Measurements from ENCODE around the gene FKBP5. TPM values are rescaled to one million over a fixed set of nuclear protein-coding genes. Genes with fewer than 3 reads are reported as not detected.

Gene FKBP5
- total and polyA plus RNA-seq, 10 of the 15 experiments (the other 5 are each of a cell fraction or from before 2014, with no cell fraction given): 29.0 to 123 (median 62.3) TPM

GRCh38 chr6:35633579-35634089 is 55.1 kb downstream of the FKBP5 start:
- no peak overlapping the region for H2AFZ ChIP-seq (ENCODE audit: control insufficient read depth, low read depth, low read length)
- WGBS (ENCODE audit: insufficient coverage, insufficient replicate concordance, low lambda C conversion rate, missing lambda C conversion rate): 97% methylated on average over 4 of the region's 4 CpGs

More at GRCh38 chr6:35633579-35634089, 55.1 kb downstream of the FKBP5 start:
- CTCF ChIA-PET: interaction anchor here (1.9 kb wide), 1 partner anchor 13 kb away, joined by 8 read pairs; no protein-coding TSS in a partner anchor
- Histone ChIP-seq H3K9me3 (replicated peaks; ENCODE audit: control insufficient read depth, insufficient read depth, low read length) (no peaks in the 10 kb centered on the region), H4K20me1 (ENCODE audit: control insufficient read depth, insufficient read depth) (no peaks in the 10 kb centered on the region), H3K9ac (ENCODE audit: control insufficient read depth, insufficient read depth, low read length) (no peak overlapping the region), H3K27me3 (replicated peaks in 1 of 2; ENCODE audit: control insufficient read depth in 2 of 2, insufficient read depth in 2 of 2, low read length in 1 of 2) (no peaks in the 10 kb centered on the region), H3K36me3 (ENCODE audit: control insufficient read depth in 2 of 2, insufficient read depth in 2 of 2, low read length in 1 of 2) (peaks cover 2 to 4% of the 10 kb centered on the region in 2 experiments; a peak in 3 of 4 replicates), H3K4me2 (ENCODE audit: control insufficient read depth, insufficient read depth) (no peak overlapping the region), H3K79me2 (ENCODE audit: control insufficient read depth, insufficient read depth, low read length) (no peaks in the 10 kb centered on the region), H3K4me3 (no peak overlapping the region), H3K4me1 (ENCODE audit: control insufficient read depth, insufficient read depth, low read length) (no peaks in the 10 kb centered on the region), H3K27ac (ENCODE audit: control insufficient read depth, insufficient read depth) (no peak overlapping the region)
- TF ChIP-seq EP300 (IDR thresholded peaks at IDR 0.05; ENCODE audit: borderline replicate concordance in 1 of 2, control insufficient read depth in 1 of 2, low read depth in 2 of 2, low read length in 2 of 2) (no peak), ZBTB4 (CRISPR knock-in tag; IDR thresholded peaks at IDR 0.05) (no peak), POLR2AphosphoS5 (IDR thresholded peaks at IDR 0.05; ENCODE audit: low read length) (no peak), NBN (IDR thresholded peaks at IDR 0.05) (no peak), ZNF274 (IDR thresholded peaks at IDR 0.05; ENCODE audit: insufficient read depth, insufficient read length) (no peak), HSF1 (IDR thresholded peaks at IDR 0.05; ENCODE audit: low read depth, low read length) (no peak), SRF (IDR thresholded peaks at IDR 0.05; ENCODE audit: low read depth in 2 of 2, low read length in 2 of 2) (no peak), YBX1 (IDR thresholded peaks at IDR 0.05) (no peak), KAT2A (conservative IDR thresholded peaks at IDR 0.05; ENCODE audit: control insufficient read depth, low read depth, low read length) (no peak), TCF3 (IDR thresholded peaks at IDR 0.05; ENCODE audit: borderline replicate concordance, insufficient read depth, low read depth, low read length) (no peak), RAD21 (IDR thresholded peaks at IDR 0.05; ENCODE audit: insufficient read depth, low read depth, low read length) (no peak), YY1 (IDR thresholded peaks at IDR 0.05; ENCODE audit: low read depth, low read length) (no peak), GABPA (IDR thresholded peaks at IDR 0.05; ENCODE audit: low read depth) (no peak), RUNX3 (IDR thresholded peaks at IDR 0.05; ENCODE audit: low read length) (no peak), JUND (IDR thresholded peaks at IDR 0.05; ENCODE audit: low read depth, low read length) (no peak)
- no peak for DNase-seq (ENCODE audit: low read depth, low spot score)
- SMC1A ChIA-PET (ENCODE audit: uncharacterized antibody, unreplicated experiment): interaction anchor here (0.8 to 1.8 kb wide), 4 partner anchors 12 to 36 kb away, joined by 3 to 4 read pairs (median 4); no protein-coding TSS in a partner anchor
- ATAC-seq: no peak
- POLR2A ChIA-PET: no interaction called here
- BruUV-seq (replicated peaks): no TSS peak
- FAIRE-seq: no peak
- intact Hi-C loops (cut with micrococcal nuclease; ENCODE audit: unreplicated experiment): no loop called here
- in situ Hi-C loops (cut with MboI): no loop called here
- RAD21 ChIA-PET (ENCODE audit: unreplicated experiment): no interaction called here

Measured in GM12878 (cell line).